SK-N-SH (cell line): ENCODE results near the gene TAB2. TPM values are rescaled to one million over a fixed set of nuclear protein-coding genes. Genes with fewer than 3 reads are reported as not detected.

Experiments used
- CTCF ChIA-PET: fragments of 300-600, 350-600 bp; formaldehyde crosslinking; extraction: SDS; loops from one replicate; lab custom pipeline; 2021; lab: Yijun Ruan, JAX
- POLR2A ChIA-PET: fragments of 350-600 bp; sonication (Branson Sonifier 250); formaldehyde crosslinking; extraction: SDS; loops from one replicate; lab custom pipeline; 2020; ENCODE audit warnings: antibody characterized with exemption, inconsistent platforms; lab: Yijun Ruan, JAX
- DNase-seq: peaks from one replicate; pipeline ENCODE4 v3.0.0; 2012
- H2AFZ ChIP-seq: fragments of 200-600 bp; sonication (generic); 2 replicates; pipeline ENCODE4 v1.8.1; 2016; ENCODE audit warnings: antibody characterized with exemption, mild to moderate bottlenecking, low read depth
- H3F3A ChIP-seq: fragments of 200-600 bp; sonication (generic); replicated peaks from 2 replicates; pipeline ENCODE3; 2016; ENCODE audit warnings: antibody characterized with exemption, mild to moderate bottlenecking; ENCODE audit not compliant: insufficient read depth
- H3K27ac ChIP-seq, 2 experiments: fragments of 200-500 bp in 1 of 2; fragments of 200-600 bp in 1 of 2; sonication (Bioruptor generic) in 1 of 2; sonication (generic), shearing (Covaris generic) in 1 of 2; 2 replicates each; pipeline versions ENCODE4 v1.5.1 to v1.6.1; 2014 to 2016; ENCODE audit warnings: low read depth in 2 of 2, inconsistent platforms in 1 of 2, low read length in 1 of 2, mild to moderate bottlenecking in 1 of 2, mixed read lengths in 1 of 2
- H3K27me3 ChIP-seq: fragments of 200-600 bp; sonication (generic), shearing (Covaris generic); 2 replicates; pipeline ENCODE4 v1.6.1; 2016; ENCODE audit warnings: mixed run types; ENCODE audit not compliant: insufficient read depth
- H3K36me3 ChIP-seq, 2 experiments: fragments of 200-500 bp in 1 of 2; fragments of 200-600 bp in 1 of 2; sonication (Bioruptor generic) in 1 of 2; sonication (generic) in 1 of 2; replicated peaks in 1 of 2; 2 replicates each; pipeline versions ENCODE3 to v1.5.1; 2014 to 2016; ENCODE audit warnings: low read length in 1 of 2, mild to moderate bottlenecking in 1 of 2; ENCODE audit not compliant: insufficient read depth in 2 of 2, control insufficient read depth in 1 of 2
- H3K4me1 ChIP-seq, 2 experiments: fragments of 200-500 bp in 1 of 2; fragments of 200-600 bp in 1 of 2; sonication (Bioruptor generic) in 1 of 2; sonication (generic), shearing (Covaris generic) in 1 of 2; 2 replicates each; pipeline versions ENCODE4 v1.5.1 to v1.6.1; 2014 to 2016; ENCODE audit warnings: low read depth in 1 of 2, low read length in 1 of 2, mixed run types in 1 of 2; ENCODE audit not compliant: insufficient read depth in 2 of 2, control insufficient read depth in 1 of 2
- H3K4me2 ChIP-seq: fragments of 200-600 bp; sonication (generic), shearing (Covaris generic); 2 replicates; pipeline ENCODE4 v1.6.1; 2017; ENCODE audit warnings: mixed run types
- H3K4me3 ChIP-seq, 2 experiments: fragments of 200-500 bp in 1 of 2; fragments of 200-600 bp in 1 of 2; sonication (Bioruptor generic) in 1 of 2; sonication (generic), shearing (Covaris generic) in 1 of 2; 2 replicates each; pipeline versions ENCODE4 v1.5.1 to v1.8.1; 2014 to 2016; ENCODE audit warnings: low read depth in 2 of 2, inconsistent platforms in 1 of 2, low read length in 1 of 2, mild to moderate bottlenecking in 1 of 2, mixed read lengths in 1 of 2, moderate library complexity in 1 of 2
- H3K79me2 ChIP-seq: fragments of 200-600 bp; sonication (generic); 2 replicates; pipeline ENCODE4 v1.8.1; 2017; ENCODE audit warnings: mild to moderate bottlenecking; ENCODE audit not compliant: insufficient read depth
- H3K9ac ChIP-seq: fragments of 200-600 bp; sonication (generic); 2 replicates; pipeline ENCODE4 v1.6.1; 2017; ENCODE audit warnings: mixed run types
- H3K9me2 ChIP-seq: fragments of 200-600 bp; sonication (generic); 2 replicates; pipeline ENCODE4 v1.6.1; 2017; ENCODE audit warnings: mixed run types
- H3K9me3 ChIP-seq: fragments of 200-600 bp; sonication (generic); 2 replicates; pipeline ENCODE4 v1.6.1; 2017; ENCODE audit warnings: mixed run types, mild to moderate bottlenecking, moderate library complexity
- H4K20me1 ChIP-seq: fragments of 200-600 bp; sonication (generic); 2 replicates; pipeline ENCODE4 v1.6.1; 2017; ENCODE audit warnings: mild to moderate bottlenecking, mixed run types; ENCODE audit not compliant: insufficient read depth
- CTCF ChIP-seq: fragments of 200-600 bp; sonication (generic); IDR thresholded peaks from 2 replicates; pipeline ENCODE4 v1.6.1; 2017; ENCODE audit warnings: antibody characterized with exemption, mild to moderate bottlenecking, moderate library complexity
- EZH2phosphoT487 ChIP-seq: fragments of 200-600 bp; sonication (generic); IDR thresholded peaks from 2 replicates; pipeline ENCODE4 v1.6.1; 2017; ENCODE audit warnings: low read depth, mixed run types, mild to moderate bottlenecking, antibody characterized with exemption, moderate library complexity, borderline replicate concordance
- FOXM1 ChIP-seq: IDR thresholded peaks from 2 replicates; pipeline ENCODE4 v1.4.0; 2012; ENCODE audit warnings: low read depth, mild to moderate bottlenecking
- JUND ChIP-seq: IDR thresholded peaks from 2 replicates; pipeline ENCODE4 v1.4.0; 2012
- MAX ChIP-seq: IDR thresholded peaks from 2 replicates; pipeline ENCODE4 v1.4.0; 2012; ENCODE audit warnings: low read depth
- MEF2A ChIP-seq: IDR thresholded peaks from 2 replicates; pipeline ENCODE4 v1.4.0; 2012; ENCODE audit warnings: low read depth, borderline replicate concordance
- MXI1 ChIP-seq: IDR thresholded peaks from 2 replicates; pipeline ENCODE4 v1.6.1; 2012; ENCODE audit warnings: mild to moderate bottlenecking, low read depth, low read length, improper control_type of control experiment
- NFIC ChIP-seq: IDR thresholded peaks from 2 replicates; pipeline ENCODE4 v1.4.0; 2012; ENCODE audit warnings: borderline replicate concordance
- NRF1 ChIP-seq: IDR thresholded peaks from 2 replicates; pipeline ENCODE4 v1.6.1; 2012; ENCODE audit warnings: low read depth, mild to moderate bottlenecking, low read length
- PBX3 ChIP-seq: IDR thresholded peaks from 2 replicates; pipeline ENCODE4; 2012
- POLR2AphosphoS5 ChIP-seq: IDR thresholded peaks from 2 replicates; pipeline ENCODE4 v1.6.1; 2012; ENCODE audit warnings: low read depth, low read length
- RXRA ChIP-seq: IDR thresholded peaks from 2 replicates; pipeline ENCODE4 v1.4.0; 2012; ENCODE audit warnings: low read depth, mild to moderate bottlenecking, borderline replicate concordance
- TCF12 ChIP-seq: IDR thresholded peaks from 2 replicates; pipeline ENCODE4 v1.4.0; 2012
- USF2 ChIP-seq: fragments of 150-350 bp; IDR thresholded peaks from 2 replicates; pipeline ENCODE4 v1.6.1; 2017; ENCODE audit warnings: antibody characterized with exemption, low read length, low read depth, borderline replicate concordance
- YY1 ChIP-seq: IDR thresholded peaks from 2 replicates; pipeline ENCODE4 v1.4.0; 2012; ENCODE audit warnings: low read depth, mild to moderate bottlenecking
- ZBTB33 ChIP-seq: IDR thresholded peaks from 2 replicates; pipeline ENCODE4 v1.4.0; 2012; ENCODE audit warnings: low read depth, borderline replicate concordance
- WGBS: methylation state at CpG from one replicate; pipeline ENCODE4 v1.1.6; 2017; ENCODE audit warnings: low lambda C conversion rate; 5-methylcytosine and 5-hydroxymethylcytosine counted together
- polyA plus RNA-seq, 3 experiments: library from polyadenylated mRNA; depleted of rRNA; stranded (reverse); fragments of >200 nt; gene quantifications; 2 replicates each; pipeline ENCODE4 v1.2.3, GENCODE V29; 2012

The TAB2 gene
- polyA plus RNA-seq, 1 of the 3 experiments (the other 2 are of a cell fraction), result 24.4 TPM

GRCh38 chr6:149275621-149276020, 41.9 kb upstream of the TAB2 start (continued):
- no peak for TF ChIP-seq CTCF

GRCh38 chr6:149277621-149278020, 39.9 kb upstream of the TAB2 start:
- H3K79me2 ChIP-seq, result no peaks in the 10 kb centered on the region
- no peaks in the 10 kb centered on the region for H3K9me3 ChIP-seq
- no peak overlapping the region for H2AFZ ChIP-seq
- H3K9ac ChIP-seq, result no peak overlapping the region
- no peaks in the 10 kb centered on the region for H3F3A ChIP-seq
- no peak for DNase-seq
- H3K4me2 ChIP-seq, result no peak overlapping the region
- TF ChIP-seq CTCF (no peak), ZBTB33 (no peak), YY1 (no peak), JUND (no peak), POLR2AphosphoS5 (no peak), MXI1 (no peak), NFIC (no peak)
- no peak overlapping the region for H3K27ac ChIP-seq
- H3K9me2 ChIP-seq, result no peaks in the 10 kb centered on the region
- no peaks in the 10 kb centered on the region for H3K27me3 ChIP-seq
- H3K4me3 ChIP-seq, result no peak overlapping the region
- H4K20me1 ChIP-seq, result no peaks in the 10 kb centered on the region
- CTCF ChIA-PET, result no interaction called here
- no peaks in the 10 kb centered on the region for H3K36me3 ChIP-seq
- no peaks in the 10 kb centered on the region for H3K4me1 ChIP-seq
- POLR2A ChIA-PET, result no interaction called here

GRCh38 chr6:149278997-149279396, 38.5 kb upstream of the TAB2 start:
- Histone ChIP-seq H3K36me3 (no peaks in the 10 kb centered on the region), H3K4me2 (no peak overlapping the region), H4K20me1 (no peaks in the 10 kb centered on the region), H3K9me2 (no peaks in the 10 kb centered on the region), H3K9ac (no peak overlapping the region), H3K27me3 (no peaks in the 10 kb centered on the region), H3F3A (no peaks in the 10 kb centered on the region), H3K9me3 (no peaks in the 10 kb centered on the region), H2AFZ (no peak overlapping the region), H3K4me3 (no peak overlapping the region), H3K27ac (no peak overlapping the region), H3K79me2 (no peaks in the 10 kb centered on the region), H3K4me1 (no peaks in the 10 kb centered on the region)
- ChIA-PET POLR2A (no interaction called here), CTCF (no interaction called here)
- no peak for DNase-seq
- 71% methylated on average over 1 of the region's 1 CpG for WGBS
- TF ChIP-seq MAX (no peak), POLR2AphosphoS5 (no peak), USF2 (no peak), PBX3 (no peak), FOXM1 (no peak), EZH2phosphoT487 (no peak), CTCF (no peak), RXRA (no peak), TCF12 (no peak), NRF1 (no peak), MEF2A (no peak), YY1 (no peak)
